Measurements from ENCODE around the gene CACHD1. TPM values are rescaled to one million over a fixed set of nuclear protein-coding genes. Genes with fewer than 3 reads are reported as not detected.

The CACHD1 gene
- total and polyA plus RNA-seq, 11 donors: 0.89 to 10.0 (median 2.4) TPM

DNA sequence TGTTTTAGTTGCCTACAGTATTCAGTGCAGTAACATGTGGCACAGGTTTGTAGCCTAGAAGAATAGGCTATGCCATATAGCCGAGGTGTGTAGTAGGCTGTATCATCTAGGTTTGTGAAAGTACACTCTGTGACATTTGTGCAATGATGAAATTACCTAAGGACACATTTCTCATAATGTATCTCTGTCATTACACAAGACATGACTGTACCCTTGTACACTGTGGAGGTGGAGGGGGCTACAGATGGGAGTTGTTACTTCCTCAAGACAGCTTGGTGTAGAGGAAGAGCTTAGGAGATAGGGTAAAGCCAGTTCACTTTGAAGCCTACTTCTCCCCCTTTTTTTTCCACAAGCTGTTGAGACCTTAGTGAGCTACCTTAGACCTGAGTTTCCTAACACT lies 215.3 kb downstream of the CACHD1 start:
- intact Hi-C loops (cut with DNase I): loop anchor here in 7 of 10 donors (5.0 to 10.0 kb wide), 5 partner anchors 57 to 1000 kb away; partner anchors contain the start of gene RAVER2 (in 1 of the 7)

GRCh38 chr1:64685765-64686341 lies 215.9 kb downstream of the CACHD1 start:
- WGBS, 4 donors: 71 to 85% (median 79%) methylated on average over 6 of the region's 6 CpGs
- H3K4me3 ChIP-seq: no peak overlapping the region
- ATAC-seq: peak in 3 of 4 donors; percentile 38 to 66 (median 56)

More for the DNA sequence above, 215.3 kb downstream of the CACHD1 start:
- DNase-seq: no peak
- no peak overlapping the region for H3K27ac ChIP-seq
- no peaks in the 10 kb centered on the region for H3K9me3 ChIP-seq
- H3K36me3 ChIP-seq: peaks cover 0 to 45% (median 11%) of the 10 kb centered on the region in 9 donors
- no peaks in the 10 kb centered on the region for H3K27me3 ChIP-seq
- no peak overlapping the region for H3K4me3 ChIP-seq
- 89 to 95% (median 92%) methylated on average over 1 of the region's 1 CpG for WGBS, 4 donors
- TF ChIP-seq, protein P1, sequence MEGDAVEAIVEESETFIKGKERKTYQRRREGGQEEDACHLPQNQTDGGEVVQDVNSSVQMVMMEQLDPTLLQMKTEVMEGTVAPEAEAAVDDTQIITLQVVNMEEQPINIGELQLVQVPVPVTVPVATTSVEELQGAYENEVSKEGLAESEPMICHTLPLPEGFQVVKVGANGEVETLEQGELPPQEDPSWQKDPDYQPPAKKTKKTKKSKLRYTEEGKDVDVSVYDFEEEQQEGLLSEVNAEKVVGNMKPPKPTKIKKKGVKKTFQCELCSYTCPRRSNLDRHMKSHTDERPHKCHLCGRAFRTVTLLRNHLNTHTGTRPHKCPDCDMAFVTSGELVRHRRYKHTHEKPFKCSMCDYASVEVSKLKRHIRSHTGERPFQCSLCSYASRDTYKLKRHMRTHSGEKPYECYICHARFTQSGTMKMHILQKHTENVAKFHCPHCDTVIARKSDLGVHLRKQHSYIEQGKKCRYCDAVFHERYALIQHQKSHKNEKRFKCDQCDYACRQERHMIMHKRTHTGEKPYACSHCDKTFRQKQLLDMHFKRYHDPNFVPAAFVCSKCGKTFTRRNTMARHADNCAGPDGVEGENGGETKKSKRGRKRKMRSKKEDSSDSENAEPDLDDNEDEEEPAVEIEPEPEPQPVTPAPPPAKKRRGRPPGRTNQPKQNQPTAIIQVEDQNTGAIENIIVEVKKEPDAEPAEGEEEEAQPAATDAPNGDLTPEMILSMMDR (IDR thresholded peaks at IDR 0.05): no peak
- no peak for TF ChIP-seq POLR2A (IDR thresholded peaks at IDR 0.05)
- ATAC-seq: no peak
- peaks cover 0 to 21% (median 8%) of the 10 kb centered on the region in 12 donors for H3K4me1 ChIP-seq

DNA sequence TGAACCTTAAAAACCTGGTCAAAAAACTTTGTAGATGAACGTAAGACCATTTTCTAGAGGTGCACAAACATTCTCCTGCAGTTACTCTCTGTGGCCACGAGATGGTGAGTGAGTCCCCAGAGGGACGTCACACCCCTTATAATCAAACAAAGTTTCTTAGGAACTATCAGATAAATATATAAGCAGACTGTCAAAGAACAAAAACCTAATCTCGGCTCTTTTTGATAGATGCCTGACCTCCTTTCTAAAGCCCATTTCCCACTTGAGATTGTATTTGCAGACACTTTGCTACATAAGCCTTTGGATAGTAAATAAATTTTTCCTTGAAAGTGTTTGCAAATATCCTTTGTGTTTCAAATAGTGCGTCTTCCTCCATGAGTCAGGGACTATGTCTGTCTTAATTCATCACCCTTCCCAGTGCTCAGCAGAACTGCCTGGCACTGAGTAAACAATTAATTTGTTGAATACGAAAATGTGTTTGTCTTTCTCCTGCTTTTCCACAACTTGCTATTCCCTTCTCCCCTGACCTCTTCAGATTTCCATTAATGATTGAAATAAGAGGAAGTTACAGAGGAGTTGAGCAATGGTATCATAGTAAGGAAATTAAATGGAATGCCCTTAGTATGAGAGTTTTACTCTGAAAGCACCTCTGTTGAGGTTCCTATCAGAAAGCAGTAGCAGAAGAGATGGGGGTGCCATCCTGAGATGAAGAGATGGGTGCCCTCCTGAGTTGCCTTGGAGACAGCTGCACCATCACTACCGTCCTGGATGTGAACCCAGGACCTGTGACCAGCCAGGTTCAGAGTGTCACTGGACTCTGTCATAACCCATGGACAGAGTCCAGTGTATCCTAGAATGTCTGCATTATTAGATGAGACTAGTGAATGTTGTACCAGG lies 217.1 kb downstream of the CACHD1 start:
- TF ChIP-seq, protein P1 (IDR thresholded peaks at IDR 0.05): peak; percentile 77 to 92 (median 86)
- no peak for TF ChIP-seq POLR2A (IDR thresholded peaks at IDR 0.05)
- no peaks in the 10 kb centered on the region for H3K27me3 ChIP-seq
- H3K9me3 ChIP-seq: no peaks in the 10 kb centered on the region
- intact Hi-C loops (cut with DNase I): loop anchor here in 9 of 10 donors (1.0 to 10.0 kb wide), 10 partner anchors 55 to 998 kb away; partner anchors contain the start of gene RAVER2 (in 1 of the 9)
- H3K27ac ChIP-seq: no peak overlapping the region
- no peak for DNase-seq
- H3K36me3 ChIP-seq: peaks cover 0 to 42% (median 6%) of the 10 kb centered on the region in 9 donors
- no peak overlapping the region for H3K4me3 ChIP-seq
- 24 to 44% (median 34%) methylated on average over 7 of the region's 7 CpGs for WGBS, 4 donors
- peak in 3 of 4 donors; percentile 64 to 79 (median 75) for ATAC-seq
- peaks cover 0 to 17% (median 8%) of the 10 kb centered on the region in 12 donors for H3K4me1 ChIP-seq

More at GRCh38 chr1:64685765-64686341, 215.9 kb downstream of the CACHD1 start:
- Histone ChIP-seq H3K27me3 (no peaks in the 10 kb centered on the region), H3K4me1 (peaks cover 0 to 20% (median 7%) of the 10 kb centered on the region in 12 donors), H3K36me3 (peaks cover 0 to 39% (median 11%) of the 10 kb centered on the region in 9 donors), H3K9me3 (no peaks in the 10 kb centered on the region), H3K27ac (no peak overlapping the region)
- no peak for DNase-seq
- intact Hi-C loops (cut with DNase I): loop anchor here in 9 of 10 donors (1.0 to 10.0 kb wide), 10 partner anchors 56 to 999 kb away; partner anchors contain the start of gene RAVER2 (in 1 of the 9)
- TF ChIP-seq, protein P1 (IDR thresholded peaks at IDR 0.05): no peak
- TF ChIP-seq POLR2A (IDR thresholded peaks at IDR 0.05): no peak
